Measurements from ENCODE around the gene SLC18A2. TPM values are rescaled to one million over a fixed set of nuclear protein-coding genes. Genes with fewer than 3 reads are reported as not detected.

Gene SLC18A2
- total RNA-seq, 1 experiment from 2014 or later, result not detected

GRCh38 chr10:117246997-117247671 is 6.2 kb downstream of the SLC18A2 start:
- DNase-seq (ENCODE audit: low read depth, low spot score) (no peak), ATAC-seq (no peak)
- Histone ChIP-seq H3K27ac (ENCODE audit: low read length) (no peak overlapping the region), H3K9me3 (ENCODE audit: control insufficient read depth, insufficient read depth, low read depth, low read length) (no peaks in the 10 kb centered on the region), H3K4me3 (ENCODE audit: low read depth in 2 of 2, low read length in 2 of 2) (no peak overlapping the region), H3K36me3 (ENCODE audit: control insufficient read depth, insufficient read depth, low read length) (no peaks in the 10 kb centered on the region), H3K4me1 (ENCODE audit: control insufficient read depth, insufficient read depth, low read length) (no peaks in the 10 kb centered on the region), H3K27me3 (ENCODE audit: control insufficient read depth, insufficient read depth, low read length) (peaks cover 27% of the 10 kb centered on the region)
- in situ Hi-C loops (cut with HindIII; ENCODE audit: low pct_unique_long_range_greater_than_20kb, low sequenced_read_pairs) (no loop called here), intact Hi-C loops (cut with micrococcal nuclease; ENCODE audit: unreplicated experiment) (no loop called here)
- BruUV-seq (replicated peaks), result no TSS peak
- POLR2A ChIA-PET, result interaction anchor here (0.6 to 0.7 kb wide), 2 partner anchors 84 to 363 kb away, joined by 3 to 4 read pairs; no protein-coding TSS in a partner anchor
- no peak for TF ChIP-seq SIN3A (IDR thresholded peaks at IDR 0.05; ENCODE audit: borderline replicate concordance, insufficient read depth, low read depth, low read length)
- TF ChIP-seq, protein P1, sequence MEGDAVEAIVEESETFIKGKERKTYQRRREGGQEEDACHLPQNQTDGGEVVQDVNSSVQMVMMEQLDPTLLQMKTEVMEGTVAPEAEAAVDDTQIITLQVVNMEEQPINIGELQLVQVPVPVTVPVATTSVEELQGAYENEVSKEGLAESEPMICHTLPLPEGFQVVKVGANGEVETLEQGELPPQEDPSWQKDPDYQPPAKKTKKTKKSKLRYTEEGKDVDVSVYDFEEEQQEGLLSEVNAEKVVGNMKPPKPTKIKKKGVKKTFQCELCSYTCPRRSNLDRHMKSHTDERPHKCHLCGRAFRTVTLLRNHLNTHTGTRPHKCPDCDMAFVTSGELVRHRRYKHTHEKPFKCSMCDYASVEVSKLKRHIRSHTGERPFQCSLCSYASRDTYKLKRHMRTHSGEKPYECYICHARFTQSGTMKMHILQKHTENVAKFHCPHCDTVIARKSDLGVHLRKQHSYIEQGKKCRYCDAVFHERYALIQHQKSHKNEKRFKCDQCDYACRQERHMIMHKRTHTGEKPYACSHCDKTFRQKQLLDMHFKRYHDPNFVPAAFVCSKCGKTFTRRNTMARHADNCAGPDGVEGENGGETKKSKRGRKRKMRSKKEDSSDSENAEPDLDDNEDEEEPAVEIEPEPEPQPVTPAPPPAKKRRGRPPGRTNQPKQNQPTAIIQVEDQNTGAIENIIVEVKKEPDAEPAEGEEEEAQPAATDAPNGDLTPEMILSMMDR (IDR thresholded peaks at IDR 0.05), result no peak
- CTCF ChIA-PET, result no interaction called here

GRCh38 chr10:117248750-117249465 is 8.0 kb downstream of the SLC18A2 start:
- ChIA-PET CTCF (no interaction called here), POLR2A (no interaction called here)
- DNase-seq (ENCODE audit: low read depth, low spot score) (no peak), ATAC-seq (no peak)
- peaks cover 30% of the 10 kb centered on the region for H3K27me3 ChIP-seq (ENCODE audit: control insufficient read depth, insufficient read depth, low read length)
- H3K36me3 ChIP-seq (ENCODE audit: control insufficient read depth, insufficient read depth, low read length), result no peaks in the 10 kb centered on the region
- in situ Hi-C loops (cut with HindIII; ENCODE audit: low pct_unique_long_range_greater_than_20kb, low sequenced_read_pairs), result no loop called here
- no TSS peak for BruUV-seq (replicated peaks)
- H3K27ac ChIP-seq (ENCODE audit: low read length), result no peak overlapping the region
- intact Hi-C loops (cut with micrococcal nuclease; ENCODE audit: unreplicated experiment), result no loop called here
- H3K9me3 ChIP-seq (ENCODE audit: control insufficient read depth, insufficient read depth, low read depth, low read length), result no peaks in the 10 kb centered on the region
- no peak for TF ChIP-seq TCF7L2 (IDR thresholded peaks at IDR 0.05; ENCODE audit: low read depth, low read length)
- no peak for TF ChIP-seq POLR2AphosphoS5 (IDR thresholded peaks at IDR 0.05; ENCODE audit: low read depth, low read length)
- TF ChIP-seq SIN3A (IDR thresholded peaks at IDR 0.05; ENCODE audit: borderline replicate concordance, insufficient read depth, low read depth, low read length), result no peak
- no peak for TF ChIP-seq REST (IDR thresholded peaks at IDR 0.05; ENCODE audit: insufficient read depth in 1 of 2, low read depth in 2 of 2, low read length in 1 of 2)
- H3K4me1 ChIP-seq (ENCODE audit: control insufficient read depth, insufficient read depth, low read length), result no peaks in the 10 kb centered on the region
- no peak overlapping the region for H3K4me3 ChIP-seq (ENCODE audit: low read depth in 2 of 2, low read length in 2 of 2)
